Peyer's patch (tissue), 4 donors: ENCODE results near the gene KRTDAP.

ENCODE experiments used
- CTCF ChIP-seq, 6 experiments: fragments of 450-650 bp in 4 of 6; fragments of 200-600 bp in 2 of 6; sonication (generic) in 1 of 6; IDR thresholded peaks; one replicate each; pipeline ENCODE4 v1.5.1; 2017 to 2019; ENCODE audit warnings: antibody characterized with exemption in 6 of 6, mild to moderate bottlenecking in 3 of 6, moderate library complexity in 1 of 6
- POLR2A ChIP-seq, 2 donors: fragments of 450-650 bp; IDR thresholded peaks; one replicate each; pipeline ENCODE4 v1.5.1; 2017; ENCODE audit warnings: antibody characterized with exemption in 2 of 2, mild to moderate bottlenecking in 2 of 2, moderate library complexity in 2 of 2

- TF ChIP-seq CTCF (IDR thresholded peaks at IDR 0.05) (no peak), POLR2A (IDR thresholded peaks at IDR 0.05) (no peak)
Observed at GRCh38 chr19:35491836-35492360, 1.6 kb upstream of the KRTDAP start.
